ENCODE measurements around the gene ACVR1B.

The ACVR1B gene

DNA sequence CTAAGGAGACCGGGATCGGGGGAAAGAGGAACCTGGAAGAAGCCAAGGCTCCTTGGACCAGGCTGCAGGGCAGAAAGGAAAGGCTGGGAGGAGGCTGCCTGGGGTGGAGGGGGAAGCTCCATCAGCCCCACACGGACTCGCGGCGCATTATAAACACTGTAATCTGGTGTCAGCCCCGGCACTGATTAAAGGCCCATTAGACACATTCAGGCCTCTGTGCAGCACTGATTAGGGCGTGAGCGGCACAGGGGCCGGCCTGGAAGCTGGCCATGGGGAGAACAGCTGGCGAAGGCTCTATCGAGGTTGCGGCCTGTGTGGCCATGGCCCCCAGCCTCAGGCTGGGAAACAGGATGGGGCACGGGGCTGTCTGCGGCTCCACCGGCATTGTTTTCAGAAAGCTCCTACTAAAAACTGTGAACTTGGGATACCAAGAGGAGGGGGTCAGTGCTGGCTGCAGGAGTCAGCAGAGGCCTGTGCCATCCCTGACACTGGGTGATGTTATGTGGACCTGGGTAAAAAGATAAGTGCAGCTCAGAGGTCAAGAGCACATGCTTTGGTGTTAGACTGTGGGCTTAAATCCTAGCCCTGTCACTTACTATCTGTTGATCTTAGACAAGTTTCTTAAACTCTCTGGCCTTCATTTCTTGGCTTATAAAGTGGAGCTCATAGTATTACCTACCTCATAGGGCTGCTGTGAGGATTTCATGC lies 33.6 kb upstream of the ACVR1B start:
- DNase-seq = no peak

- no peak for DNase-seq
Measured at GRCh38 chr12:51920046-51920445, 31.5 kb upstream of the ACVR1B start.

GRCh38 chr12:51921017-51921725 lies 30.3 kb upstream of the ACVR1B start:
- DNase-seq = no peak

DNA sequence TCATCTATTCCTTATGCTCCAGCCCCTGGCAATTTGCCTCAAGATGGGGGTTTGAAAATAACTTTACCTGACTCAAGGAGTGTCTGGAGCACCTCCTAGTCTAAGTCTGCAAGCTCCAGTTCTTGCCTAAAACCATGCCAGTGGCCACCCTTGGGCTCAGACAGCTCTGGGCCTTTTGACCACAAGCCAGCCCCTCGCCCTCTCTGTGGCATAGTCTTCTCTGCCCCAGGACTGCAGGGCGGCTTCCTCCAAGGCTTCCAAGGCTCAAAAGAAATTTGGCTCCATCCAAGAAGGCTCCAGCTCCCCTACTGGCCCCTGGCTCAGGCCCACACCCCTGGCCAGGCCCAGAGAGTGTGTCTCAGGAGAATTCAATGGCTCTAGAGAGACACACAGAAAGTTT lies 29.4 kb upstream of the ACVR1B start:
- no peak for DNase-seq

DNA sequence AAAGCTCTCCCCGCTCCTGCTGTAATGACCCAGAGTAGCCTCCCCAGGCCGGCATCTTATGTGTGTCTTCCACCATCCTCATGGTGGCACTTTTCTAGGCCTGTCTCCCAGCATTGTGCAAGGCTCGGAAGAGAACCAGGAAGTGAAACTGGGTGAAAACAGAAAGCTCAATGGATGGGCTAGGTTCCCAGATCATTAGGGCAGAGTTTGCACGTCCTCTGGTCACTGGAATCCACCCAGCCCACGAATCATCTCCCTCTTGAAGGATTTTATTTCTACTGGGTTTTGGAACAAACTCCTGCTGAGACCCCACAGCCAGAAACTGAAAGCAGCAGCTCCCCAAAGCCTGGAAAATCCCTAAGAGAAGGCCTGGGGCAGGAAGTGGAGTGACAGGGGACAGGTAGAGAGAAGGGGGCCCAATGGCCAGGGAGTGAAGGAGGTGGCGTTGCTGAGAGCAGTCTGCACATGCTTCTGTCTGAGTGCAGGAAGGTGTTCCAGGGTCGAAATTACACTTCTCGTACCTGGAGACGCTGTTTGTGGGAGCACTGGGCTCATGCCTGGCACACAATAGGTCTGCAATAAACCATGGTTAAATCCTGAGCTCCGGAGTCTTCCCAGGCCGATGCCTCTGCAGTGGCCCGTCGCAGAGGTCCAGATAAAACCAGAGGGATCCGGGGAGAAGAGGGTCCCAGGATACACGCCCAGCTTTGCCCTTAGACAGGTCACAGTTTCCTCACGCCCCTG lies 28.6 kb upstream of the ACVR1B start:
- peak; percentile 5 for DNase-seq

GRCh38 chr12:51923506-51924365 lies 27.8 kb upstream of the ACVR1B start:
- no peak for DNase-seq

GRCh38 chr12:51924551-51925319 lies 26.8 kb upstream of the ACVR1B start:
- no peak for DNase-seq

DNA sequence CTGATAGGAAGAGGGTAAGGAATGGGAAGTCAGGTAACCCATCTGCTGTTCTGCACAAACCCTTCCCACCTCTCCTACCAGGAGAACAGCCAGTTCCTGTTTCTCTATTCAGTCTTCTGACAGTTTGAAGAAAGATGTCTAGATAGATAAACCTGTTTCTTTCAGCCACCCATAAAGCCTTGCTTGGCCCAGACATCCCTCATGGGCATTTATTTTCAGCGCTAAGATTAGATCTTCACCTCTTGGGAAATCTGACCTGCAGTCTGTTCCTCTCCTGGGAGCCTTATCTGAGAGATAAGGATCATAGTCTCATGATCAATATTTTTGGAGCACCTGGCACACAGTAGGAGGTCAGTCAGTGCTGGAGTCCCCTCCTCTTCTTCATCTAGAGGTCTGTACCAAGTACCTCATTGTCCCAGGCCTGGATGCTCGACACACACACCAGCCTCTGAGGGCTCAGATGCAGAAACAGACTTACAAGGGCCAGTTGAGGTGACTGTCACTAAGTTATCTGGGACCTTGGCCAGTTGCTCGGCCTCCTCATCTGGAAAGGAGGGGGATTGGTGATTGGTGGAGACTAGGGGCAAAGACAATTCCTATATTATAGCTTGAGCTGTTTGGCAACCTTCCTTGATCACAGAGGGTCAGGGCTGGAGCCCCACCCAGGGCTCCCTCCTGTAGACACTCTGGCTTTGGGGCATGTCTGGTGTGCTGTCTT lies 26.0 kb upstream of the ACVR1B start:
- no peak for DNase-seq

GRCh38 chr12:51926064-51926632 lies 25.4 kb upstream of the ACVR1B start:
- no peak for DNase-seq

- DNase-seq = no peak
Measured at GRCh38 chr12:51926718-51927117, 24.8 kb upstream of the ACVR1B start.

DNA sequence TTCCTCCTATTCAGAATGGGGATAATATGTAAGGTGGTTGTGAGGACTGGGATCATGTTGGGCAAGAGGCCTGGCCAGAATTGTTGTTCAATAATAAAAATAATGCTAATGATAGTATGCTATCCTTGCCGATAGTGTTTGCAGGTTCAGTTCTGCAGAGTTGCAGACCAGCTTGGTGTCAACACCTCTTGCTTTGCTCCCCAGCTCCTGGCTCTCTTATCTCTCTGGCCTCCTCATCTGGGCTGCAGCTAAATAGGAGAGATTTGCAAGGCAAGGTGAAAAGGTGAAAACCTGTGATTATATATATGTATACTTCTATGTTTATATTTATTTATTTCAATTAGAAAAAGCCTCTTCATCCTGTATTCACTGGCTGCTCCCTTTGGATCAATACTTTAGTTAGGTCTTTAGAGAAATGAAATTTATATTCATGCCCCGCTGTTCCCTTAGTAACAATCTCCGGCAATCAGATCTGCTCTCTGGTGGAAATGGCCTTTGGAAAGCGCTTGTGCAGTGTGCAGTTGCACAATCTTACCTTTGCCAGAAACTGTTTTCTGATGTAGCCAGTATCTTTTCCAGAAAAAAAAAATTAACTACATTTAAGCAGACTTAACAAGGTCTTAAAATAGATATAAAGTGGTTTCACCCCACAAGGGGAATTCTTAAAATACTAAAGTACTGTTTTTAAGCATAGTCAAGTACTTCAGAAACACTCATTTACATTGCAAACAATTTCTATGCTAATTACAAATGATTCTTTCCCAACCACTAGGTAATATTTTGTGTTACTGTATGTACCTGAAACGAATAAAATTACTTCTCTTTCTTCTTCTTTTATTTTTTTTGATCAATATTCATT lies 19.1 kb upstream of the ACVR1B start:
- no peak for DNase-seq

DNA sequence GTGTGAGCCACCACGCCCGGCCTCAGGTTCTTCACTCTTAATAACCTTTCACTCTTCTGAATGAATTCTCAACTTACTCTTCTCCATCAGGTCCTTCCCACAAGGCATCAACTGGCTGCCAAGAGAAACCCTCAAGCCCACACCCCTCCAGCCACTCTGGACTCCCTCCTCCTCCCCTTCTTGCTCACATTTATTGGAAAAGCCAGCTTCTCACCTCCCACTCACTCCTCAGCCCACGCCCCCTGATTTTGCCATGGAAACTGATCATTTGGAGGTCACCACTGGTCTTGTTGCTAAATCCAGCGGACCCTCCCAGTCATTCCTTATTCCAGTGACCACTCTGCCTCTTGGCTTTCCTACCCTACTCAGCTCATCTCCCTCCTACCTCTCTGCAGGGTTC lies 17.4 kb upstream of the ACVR1B start:
- no peak for DNase-seq

GRCh38 chr12:51937926-51938325 lies 13.6 kb upstream of the ACVR1B start:
- DNase-seq = no peak

- no peak for DNase-seq
Measured at GRCh38 chr12:51938726-51939125, 12.8 kb upstream of the ACVR1B start.

DNA sequence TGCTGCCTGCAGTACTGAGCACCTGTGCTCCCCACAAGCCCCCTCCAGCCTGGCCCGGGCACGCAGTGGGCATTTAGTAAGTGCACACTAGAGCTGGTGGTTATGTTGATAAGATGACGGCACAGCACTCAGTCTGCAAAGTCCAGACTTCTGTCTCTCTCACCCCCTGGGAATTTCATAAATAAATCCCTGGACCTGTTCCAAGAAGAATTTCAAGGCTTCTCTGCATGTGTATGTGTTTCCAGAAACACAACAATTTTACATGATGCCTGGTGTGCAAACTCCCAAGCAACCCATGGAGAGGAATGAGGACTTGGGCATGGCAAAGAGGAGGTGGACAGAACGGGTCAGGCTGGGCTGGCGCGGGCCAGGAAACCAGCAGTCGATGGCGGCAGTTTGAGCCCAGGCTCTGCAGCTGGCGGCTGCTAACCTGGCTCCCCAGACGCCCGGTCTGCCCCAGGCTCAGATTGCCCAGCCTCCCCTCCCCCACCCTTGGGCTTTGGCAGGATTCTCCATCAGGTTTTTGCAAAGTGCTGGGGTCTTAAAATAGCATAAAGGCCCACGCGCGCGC lies 10.4 kb upstream of the ACVR1B start:
- DNase-seq = no peak

DNA sequence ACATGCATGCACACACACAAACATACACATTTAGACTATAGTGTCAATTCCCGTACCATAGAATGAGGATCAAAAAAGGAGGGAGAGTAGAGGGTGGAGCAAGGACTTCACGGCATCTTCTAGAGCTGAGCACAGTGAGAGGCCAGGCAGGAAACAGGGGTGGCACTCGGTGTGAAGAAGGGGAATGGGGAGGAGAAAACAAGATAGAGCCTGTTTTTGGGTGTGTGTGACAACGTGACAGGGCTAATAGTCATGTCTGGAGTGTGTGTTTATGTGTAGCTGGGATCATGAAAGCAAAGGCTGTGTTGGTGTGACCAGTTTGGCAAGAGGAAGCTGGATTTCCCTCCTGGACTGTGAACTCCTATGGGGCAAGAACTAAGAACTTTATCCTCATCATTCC lies 9.9 kb upstream of the ACVR1B start:
- DNase-seq = no peak

DNA sequence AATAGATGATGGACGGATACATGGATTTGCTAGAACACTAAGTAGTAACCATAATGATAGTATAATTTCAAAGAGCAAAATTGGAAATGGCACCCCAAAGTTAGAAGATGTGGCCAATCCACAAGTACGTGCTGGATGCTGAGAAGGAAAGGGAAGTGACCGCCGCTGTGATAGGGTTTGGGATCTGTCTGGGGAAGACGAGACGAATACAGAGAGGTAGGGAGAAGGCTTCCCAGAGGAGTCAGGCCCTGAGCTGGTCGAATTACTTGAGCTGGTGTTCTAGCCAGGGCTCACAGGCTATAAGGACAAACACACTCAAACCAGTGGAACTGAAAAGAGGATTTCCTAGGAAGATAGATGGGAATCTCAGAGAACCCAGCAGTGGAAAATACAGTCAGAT lies 9.4 kb upstream of the ACVR1B start:
- DNase-seq = no peak

DNA sequence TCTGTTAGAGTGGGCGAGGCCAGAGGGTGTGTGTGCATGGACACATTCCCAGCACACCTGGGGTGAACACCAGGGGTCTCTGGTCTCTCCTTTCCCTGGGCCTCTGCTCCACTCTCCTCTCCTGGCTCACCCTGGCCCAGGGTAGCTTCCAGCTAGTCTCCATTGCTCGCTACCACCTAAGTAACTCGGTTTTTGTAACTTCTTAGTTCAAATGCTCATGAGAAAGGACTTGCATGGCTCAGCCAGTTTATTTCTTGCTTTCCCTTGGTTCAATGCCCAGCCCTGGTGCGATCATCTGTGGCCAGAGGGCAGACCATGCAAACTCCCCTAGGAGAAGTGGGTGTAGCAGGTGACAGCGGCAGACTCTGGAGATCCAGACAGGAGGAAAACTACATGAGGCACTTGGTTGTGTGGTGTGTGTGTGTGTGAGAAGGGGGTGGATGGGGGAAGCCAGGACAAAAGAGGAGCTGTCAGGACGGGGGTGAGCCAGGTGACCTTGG lies 8.9 kb upstream of the ACVR1B start:
- no peak for DNase-seq

- DNase-seq = no peak
Measured at GRCh38 chr12:51943346-51943745, 8.2 kb upstream of the ACVR1B start.
